HG03565 (cell line): Measurements from ENCODE around the gene IL24.

Source experiments
- ATAC-seq: cut with Tn5 transposase; IDR thresholded peaks from one replicate; pipeline ENCODE4 v1.9.1; 2021; ENCODE audit warnings: mild to moderate bottlenecking, moderate library complexity; ENCODE audit not compliant: unreplicated experiment

The IL24 gene

DNA sequence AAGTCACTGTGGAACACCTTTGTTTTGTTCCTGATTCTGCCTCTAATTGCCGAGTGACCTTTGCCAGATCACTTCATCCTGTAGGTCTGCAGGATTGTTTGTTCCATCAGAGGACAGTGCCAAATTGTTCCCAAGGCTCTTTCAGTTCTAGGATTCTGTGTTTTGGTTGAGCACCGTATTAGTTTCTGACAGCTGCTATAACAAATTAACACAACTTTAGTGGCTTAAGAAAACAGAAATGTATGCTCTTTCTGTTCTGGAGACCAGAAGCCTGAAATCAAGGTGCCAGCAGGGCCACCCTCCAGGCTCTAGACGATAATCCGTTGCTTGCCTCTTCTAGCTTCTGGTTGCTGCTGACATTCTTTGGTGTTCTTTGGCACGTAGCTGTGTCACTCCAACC lies 52.4 kb downstream of the IL24 start:
- ATAC-seq: no peak

DNA sequence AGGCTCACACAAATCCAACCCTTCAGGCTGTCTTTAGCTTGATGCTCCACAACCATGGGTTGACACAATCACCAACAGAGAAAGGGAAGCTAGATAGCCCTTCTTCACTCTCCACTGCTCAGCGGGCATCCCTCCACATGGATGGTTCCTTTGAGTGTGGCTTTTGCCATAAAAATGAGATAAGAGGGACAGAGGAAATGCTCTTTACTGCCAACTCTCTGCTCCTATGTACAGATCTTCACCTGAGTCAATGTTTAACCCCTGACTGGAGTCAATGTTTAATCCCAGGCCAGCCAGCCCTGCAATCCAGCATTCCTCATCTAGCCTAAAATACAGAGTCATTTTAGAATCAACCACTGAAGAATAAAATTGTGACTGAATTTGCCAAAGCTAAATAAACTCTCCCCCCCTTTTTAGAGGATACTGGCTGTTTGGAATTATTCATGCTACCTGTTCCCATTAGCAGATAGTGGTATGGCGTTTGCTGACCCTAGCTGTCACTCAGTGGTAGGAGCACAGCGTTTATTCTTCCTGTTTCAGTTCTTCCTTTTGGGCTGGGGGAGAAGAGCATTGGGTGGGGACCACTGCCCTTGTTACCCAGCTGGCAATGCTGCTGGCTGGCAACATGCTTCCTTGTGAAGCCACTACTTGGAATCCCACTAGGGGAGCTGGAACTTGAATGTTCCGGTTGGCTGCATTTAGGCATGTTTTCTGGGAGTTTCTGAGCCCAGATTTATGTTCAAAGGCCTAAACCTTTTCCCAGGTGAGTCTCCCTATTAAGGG lies 54.3 kb downstream of the IL24 start:
- ATAC-seq: no peak

DNA sequence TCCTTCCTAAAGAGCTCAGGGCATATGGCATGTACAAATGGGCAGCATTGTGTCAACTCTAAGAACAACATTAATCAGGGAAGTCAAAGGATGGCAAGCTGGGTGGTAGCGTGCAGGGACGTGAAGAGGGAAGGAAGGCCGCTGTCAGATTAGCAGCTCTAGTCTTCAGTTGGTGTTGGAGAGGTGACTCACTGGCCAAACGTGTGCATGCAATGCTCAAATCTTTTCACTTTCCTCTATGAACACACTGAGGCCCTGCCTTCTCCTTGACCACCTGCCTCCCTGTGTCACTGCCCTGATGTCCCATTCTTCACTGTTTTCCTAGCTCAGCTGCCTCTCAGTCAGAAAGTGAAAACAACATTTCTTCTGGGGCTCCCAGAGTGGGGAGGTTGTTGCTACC lies 54.9 kb downstream of the IL24 start:
- ATAC-seq: no peak

DNA sequence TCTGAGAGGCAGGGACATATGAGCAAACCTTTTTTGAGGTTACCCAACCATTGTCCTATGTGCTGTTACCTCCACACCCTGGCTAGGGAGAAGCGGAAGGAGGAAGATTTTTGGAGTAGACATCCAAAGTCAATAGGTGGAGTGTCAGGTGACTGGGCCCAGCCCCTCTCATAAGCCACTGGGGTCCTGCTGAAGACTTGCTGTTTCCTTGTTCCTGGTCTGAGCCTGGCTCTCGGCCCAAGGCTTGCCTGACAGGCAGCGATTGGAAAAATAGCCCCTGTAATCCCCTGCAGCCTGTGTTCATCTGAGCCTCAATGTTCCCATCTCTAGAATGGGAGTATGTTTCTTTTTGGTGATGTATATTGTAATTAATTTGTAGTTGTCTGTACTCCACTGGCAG lies 55.9 kb downstream of the IL24 start:
- ATAC-seq: no peak

DNA sequence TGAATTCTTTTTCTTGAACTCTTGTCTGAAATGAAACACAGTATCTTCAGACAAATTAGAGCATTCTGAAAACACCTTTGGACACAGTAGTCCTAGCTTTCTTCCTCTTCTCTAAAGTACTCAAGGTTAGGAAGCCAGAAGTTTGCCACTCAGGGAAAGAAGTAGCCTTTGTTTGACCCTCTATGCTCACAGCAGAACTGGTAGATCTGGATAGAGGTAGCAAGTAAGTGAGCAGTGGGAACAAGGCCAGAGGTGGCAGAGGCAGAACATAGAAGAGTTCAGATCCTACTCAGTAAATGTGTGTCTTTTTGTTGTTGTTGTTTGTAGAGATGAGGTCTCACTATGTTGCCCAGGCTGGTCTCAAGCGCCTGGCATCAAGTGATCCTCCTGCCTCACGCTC lies 56.4 kb downstream of the IL24 start:
- ATAC-seq: no peak
